NCI-H69 (cell line): ENCODE data around the gene TRABD2B.

ENCODE experiments used
- DNase-seq: peaks from one replicate; lab custom pipeline; 2025; lab: John Stamatoyannopoulos, UW

Gene TRABD2B

DNA sequence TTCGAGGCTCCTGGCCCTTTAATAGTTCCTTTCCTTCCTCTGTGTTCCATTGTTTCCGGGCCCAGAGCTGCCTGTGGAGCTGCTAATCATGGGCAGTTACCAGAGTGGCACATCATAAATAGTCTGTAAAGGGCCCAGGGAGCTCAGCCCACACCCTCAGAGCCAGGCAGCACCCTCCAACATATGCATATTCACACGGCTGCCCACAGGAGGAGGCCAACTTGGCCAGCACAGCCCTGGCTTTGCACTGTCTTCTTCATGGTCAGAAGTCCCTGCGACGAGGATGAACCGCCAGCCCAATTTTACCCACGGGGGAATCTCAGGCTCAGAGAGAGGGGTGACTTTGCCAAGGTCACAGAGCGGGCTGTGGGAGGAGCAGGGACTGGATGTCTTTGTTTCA is 172.5 kb downstream of the TRABD2B start:
- DNase-seq, result peak; percentile 82

DNA sequence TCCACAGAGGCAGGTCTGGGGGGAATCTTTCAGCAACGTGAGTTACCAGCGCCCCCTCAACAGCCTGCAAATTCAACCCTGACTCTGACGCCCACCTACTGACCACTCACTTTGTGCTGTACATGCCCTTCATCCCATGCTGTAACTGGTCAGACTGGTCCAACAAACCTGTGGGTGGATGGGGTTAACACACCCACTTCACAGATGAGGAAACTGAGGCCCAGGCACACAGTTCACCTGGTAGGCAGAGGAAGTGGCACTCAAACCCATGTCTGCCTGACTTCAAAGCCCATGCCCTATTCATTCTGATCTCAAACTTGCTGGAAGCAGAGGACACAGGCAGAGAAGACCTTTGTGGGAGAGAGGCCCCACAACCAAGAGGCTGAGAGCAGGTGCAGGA is 172.9 kb downstream of the TRABD2B start:
- no peak for DNase-seq

DNA sequence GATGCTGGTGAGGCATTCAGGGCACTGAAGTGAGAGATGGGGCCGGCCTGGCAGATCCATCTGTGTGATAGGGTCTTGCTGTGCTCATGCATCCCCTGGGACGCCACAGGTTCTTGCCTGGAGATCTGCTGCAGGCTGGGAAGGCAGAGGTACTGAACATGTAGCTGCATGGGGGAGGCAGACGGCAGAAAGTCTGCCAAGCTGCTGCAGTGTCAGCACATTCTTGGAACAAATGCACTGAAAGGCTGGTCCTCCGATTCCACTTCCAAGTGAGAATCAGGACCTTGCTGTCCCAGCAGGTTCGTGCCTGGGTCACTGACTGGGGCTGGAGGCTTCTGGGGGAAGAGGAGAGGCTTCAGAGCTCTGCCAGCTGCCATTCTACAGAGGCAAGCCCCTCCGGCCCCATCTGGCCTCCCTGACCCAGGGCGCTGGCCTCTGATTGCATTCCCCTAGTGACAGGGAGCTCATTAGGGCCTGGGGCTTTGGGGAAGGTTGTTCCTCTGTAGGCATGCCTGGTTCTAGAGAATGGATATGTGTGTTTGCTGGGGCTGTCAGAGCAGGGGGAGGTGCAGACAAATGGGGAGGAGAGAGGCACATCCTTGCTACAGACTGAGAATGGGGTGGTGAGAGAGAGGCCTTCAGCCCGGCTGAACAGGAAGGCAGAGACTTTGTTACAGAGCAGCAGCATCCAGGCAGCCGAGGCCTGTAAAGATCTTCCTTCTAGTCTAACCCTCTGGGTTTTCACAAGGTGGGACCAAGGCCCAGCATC is 174.0 kb downstream of the TRABD2B start:
- no peak for DNase-seq

DNA sequence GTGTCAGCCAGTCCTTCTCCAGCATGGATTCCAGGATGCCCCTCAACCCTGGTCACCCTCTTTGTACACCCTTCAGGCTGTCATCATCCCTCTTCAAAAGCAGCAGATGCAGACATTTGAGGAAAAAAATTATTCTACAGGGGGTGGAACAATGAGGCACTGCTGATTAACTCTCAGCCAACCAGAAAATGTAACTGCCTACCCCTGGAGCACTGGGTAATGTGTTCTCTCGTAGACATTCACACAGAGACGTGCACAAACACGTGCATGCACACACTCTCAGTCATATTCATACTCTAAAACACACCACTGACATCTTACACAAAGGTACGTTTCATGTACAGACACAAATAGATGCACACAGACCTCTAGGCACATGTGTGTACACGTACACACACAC is 175.4 kb downstream of the TRABD2B start:
- no peak for DNase-seq

DNA sequence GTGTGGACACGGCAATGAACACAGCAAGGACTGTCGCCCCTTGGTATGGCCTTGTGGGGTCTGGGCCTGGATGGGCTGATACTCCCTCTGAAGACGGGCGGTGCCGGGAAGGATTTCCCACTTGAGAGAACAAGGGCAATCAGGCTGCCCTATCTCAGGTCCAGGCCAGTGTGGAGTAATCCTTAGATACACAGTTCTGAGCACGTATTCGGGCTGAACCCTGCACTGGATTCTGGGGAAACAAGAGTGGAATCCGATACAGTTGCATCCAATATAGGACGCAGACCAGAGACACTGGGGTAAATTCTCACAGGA is 177.7 kb downstream of the TRABD2B start:
- no peak for DNase-seq

DNA sequence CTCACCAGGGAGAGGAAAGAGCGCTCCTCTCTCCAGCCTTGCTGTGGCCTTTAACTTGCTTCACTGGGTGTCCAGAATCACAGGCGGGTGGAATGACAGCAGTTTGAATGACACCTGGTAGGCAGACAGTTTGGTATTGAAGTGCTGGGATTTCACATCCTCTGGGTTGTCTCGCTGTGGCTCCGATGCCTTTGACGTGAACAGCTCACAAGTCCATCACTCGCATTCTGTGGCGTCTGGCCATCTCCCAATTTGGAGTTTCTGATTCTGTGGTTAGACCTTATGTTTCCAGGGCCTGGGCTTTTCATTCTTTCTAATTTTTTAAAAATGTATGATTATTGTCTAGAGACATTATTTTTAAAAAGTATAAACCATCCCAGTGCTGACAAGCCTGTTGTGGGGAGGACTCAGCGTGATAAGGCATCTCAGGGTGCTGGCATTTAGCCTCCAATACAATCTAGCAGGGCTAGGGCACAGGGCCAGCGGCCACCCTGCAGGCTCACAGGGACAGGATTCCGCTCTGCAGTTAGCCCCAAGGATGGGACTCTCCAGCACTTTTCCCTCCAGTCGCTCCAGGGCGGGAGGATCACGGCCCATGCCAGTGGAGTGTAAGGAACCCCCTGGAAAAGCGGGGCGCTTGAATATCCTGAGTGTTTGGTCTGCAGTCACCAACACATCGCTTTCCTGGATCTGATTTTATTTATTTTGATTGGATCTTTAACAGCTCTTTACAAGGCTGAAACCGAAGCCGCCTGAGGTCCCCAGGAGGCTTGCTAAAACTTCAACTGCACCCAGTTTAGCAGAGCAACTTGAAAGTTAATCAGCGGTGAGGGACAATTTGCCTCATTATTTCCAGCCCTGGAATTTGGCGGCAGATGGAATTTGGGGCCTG is 178.3 kb downstream of the TRABD2B start:
- no peak for DNase-seq

DNA sequence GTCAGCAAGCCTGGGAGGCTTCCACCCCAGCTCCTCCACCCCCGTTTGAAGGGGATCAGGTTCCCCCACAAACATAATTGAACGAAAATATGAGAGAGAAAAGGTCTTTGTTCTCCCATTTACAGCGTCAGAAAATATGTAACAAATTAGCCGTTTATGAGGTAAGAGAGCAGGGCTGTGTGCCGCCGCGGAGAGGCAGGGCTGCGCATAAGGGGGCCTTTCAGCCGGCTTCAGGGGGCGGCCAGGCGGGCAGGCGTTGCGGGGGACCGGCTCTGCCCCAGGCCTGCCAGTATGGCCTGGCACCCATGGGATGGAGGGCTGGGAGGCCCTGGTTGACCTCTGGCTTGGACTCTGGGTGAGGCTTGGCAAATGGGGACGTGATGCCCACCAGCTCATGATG is 179.3 kb downstream of the TRABD2B start:
- DNase-seq, result no peak

DNA sequence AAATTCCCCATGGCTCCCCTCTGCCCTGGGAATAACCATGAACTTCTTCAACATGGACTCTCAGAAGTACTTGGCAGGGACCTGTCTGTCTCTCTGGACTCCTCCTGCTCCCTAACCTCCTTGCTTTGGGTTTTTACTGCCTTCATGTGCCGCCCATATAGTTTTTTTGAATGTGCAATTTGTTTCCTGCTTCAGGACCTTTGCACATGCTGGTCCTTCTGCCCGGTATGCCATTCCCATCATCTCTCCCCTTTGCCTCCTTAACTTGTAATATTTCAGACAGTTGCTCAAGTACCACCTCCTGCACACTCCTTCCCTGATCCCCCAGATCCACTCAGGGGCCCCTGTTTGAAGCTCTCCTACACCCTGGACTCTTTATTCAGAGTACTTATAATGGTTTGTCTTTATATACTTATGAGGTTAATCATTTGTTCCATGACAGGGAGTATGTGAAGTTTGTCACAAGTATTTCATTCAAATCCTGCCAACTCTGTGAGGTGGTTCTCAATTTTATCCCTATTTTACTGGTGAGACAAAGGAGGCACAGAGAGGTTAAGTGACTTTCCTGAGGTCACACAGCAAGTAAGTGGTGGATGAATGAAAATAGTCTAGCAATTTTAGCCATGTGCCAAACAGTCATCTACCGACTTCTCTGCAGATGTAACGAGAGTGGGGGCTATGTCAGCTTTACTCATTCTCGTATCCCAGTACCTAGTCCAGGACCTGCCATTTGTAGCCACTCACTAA is 180.7 kb downstream of the TRABD2B start:
- no peak for DNase-seq

DNA sequence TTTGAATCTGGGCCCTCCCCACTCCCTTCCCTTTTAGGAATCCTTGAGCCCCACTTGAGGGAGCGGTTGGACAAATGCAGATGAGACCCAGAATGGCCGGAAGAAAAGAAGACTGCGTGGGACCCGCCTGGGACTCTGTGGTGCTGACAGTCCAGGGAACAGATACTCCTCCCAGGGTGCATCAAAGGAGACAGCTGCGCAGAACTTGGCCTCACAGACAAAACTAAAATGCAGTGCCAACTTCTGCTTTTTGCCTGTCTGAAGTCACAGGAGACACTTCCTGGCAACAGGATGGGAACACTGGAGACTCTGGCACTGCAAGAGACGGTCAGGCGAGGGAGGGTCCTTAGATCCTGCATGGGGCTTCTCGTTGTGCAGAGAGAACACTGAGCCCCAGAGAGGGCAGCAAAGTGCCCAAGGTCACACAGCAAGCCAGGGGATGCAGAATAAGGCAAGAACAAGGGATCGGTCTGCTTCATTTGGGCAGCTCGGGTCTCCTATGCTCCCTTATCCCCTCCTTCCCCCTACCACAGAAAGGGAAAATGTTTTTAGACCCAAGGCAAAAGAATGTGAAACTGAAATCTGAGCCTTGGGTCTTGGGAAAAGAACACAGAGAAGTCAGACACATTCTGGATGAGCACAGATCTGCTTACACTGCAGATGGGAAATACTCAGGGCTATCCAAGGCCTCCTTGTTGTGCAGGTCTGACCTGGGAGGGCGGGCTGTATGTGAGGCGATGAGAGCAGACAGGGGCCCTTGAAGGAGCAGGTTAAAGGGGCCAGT is 182.4 kb downstream of the TRABD2B start:
- DNase-seq, result no peak

DNA sequence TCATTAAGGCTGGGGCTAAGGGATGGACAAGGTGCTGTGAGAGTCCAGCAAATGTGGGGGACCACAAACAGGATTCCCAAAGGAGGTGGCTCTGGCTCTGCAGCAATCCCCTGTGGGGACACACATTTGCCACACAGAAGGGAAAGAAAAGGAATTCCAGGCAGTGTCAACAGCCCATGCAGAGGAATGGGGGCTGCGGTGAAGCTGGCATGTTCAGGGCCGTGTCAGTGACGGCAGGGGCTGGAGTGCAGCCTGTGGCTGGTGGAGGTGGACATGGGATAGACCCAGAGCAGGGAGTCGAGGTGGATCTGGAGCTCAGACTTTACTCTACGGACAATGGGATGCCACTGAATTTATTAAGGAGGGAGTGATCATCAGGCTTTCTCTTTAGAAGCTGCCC is 183.2 kb downstream of the TRABD2B start:
- no peak for DNase-seq

DNA sequence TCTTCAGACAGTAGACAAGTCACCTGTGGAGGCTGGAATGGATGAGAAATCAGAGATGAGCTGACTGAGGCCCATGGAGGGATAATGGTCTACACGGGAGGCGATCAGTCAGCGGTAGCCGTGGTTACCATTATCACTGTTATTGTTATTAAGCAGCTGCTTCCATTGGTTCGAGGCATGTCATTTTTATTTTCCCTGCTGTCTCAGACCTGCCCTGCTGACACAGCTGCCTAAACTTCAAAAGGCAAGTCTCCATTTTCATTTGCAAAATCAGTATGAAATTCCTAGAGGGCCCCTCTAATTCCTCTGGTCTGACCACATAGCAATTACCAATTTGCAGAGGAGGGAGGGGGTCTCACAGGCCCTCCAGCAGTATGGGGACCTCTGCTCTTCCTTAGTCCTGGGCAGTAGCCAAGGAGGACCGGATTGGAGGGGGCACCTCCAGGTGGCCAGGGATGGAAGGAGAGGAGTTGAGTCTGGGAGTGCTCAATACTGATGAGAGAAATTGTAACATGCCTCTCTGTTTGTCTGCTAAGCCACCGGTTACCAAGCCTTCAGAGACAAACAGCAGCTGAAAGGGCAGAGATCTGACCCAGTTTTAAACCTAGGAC is 184.2 kb downstream of the TRABD2B start:
- peak; percentile 54 for DNase-seq

DNA sequence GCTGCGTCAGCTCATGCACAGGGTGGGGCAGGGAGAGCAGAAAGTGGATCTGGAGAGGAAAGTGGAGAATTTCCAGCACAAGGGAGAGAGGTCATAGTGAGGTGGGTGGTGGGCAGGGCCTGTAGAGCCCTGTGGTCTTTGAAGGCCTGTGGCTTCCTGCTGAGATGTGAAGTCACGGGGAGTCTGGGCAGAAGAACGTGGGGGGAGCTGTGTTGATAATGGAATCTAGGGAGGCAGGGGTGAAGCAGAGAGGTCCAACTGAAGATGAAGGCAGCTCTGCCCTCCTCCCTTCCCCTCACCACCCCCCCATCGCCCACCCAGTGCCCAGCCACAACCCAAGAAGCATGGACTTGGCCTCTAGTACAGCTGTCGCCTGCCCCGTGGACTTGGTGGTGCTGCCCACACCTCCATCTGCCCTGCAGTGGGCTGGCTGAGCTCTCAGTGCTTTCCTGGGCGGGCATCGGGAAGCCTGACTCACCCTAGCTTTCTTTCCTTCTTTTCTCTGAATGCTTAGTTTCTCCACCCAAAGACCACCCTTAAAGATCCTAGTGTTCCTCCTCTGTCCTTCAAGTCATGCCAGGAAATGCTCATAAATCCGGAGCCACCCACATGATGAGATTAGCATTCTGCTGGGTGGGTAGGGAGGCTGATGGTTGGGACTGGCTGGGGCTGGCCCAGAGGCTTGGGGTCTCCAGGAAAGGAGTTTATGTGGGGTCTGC is 186.1 kb downstream of the TRABD2B start:
- DNase-seq, result no peak

DNA sequence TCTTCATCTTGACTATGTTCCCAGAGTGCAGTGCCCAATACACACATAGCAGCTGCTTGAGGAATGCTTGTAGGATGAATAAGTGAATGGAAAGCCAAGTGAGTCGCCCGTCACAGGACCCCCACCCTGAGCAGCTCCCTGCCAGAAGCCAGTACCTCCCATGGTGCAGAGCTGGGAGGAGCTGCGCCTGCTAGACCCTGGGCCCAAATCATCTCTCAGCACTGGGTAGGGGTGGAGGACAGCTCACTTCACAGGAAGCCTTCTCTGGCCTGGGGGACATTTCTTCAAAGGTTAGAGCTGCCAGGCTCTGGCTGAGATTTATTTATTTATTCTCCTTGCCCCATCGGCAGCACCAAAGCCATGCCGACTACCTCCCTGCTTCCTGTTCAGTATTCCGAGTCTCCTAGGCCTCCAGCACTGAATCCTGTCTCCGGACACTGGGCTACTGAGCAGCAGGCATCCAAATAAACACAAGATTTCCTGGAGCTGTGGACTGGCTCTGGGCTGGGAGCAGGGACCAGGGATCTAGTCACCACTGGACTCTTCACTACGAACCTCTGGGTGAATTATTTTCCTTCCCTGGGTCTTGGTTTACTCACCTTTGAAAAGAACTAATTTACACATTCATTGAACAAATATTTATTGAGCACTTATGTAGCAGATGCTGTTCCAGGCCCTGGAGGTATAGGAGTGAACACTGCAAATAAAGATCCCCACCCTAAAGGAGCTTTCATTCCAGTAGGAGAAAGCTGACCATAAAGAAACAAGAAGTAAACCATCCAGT is 187.7 kb downstream of the TRABD2B start:
- DNase-seq, result peak; percentile 92

DNA sequence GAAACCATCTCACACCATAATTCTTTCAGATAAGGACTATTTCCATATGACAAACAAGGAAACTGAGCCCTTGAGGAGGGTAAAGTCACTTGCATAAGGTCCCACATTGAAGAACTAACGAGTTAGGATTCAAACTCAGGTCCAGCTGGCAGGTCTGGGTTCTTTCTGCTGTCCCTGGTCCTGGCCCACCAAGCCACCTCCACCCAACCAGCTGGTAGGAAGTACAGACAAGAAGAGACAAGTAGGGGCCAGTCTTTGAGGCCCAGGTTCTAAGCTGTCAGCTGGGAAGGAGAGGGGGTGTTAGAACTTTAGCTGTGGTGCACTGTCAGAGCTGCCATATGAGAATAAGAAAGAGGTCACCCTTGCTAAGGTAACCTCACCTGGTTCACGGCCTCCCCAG is 188.6 kb downstream of the TRABD2B start:
- no peak for DNase-seq

DNA sequence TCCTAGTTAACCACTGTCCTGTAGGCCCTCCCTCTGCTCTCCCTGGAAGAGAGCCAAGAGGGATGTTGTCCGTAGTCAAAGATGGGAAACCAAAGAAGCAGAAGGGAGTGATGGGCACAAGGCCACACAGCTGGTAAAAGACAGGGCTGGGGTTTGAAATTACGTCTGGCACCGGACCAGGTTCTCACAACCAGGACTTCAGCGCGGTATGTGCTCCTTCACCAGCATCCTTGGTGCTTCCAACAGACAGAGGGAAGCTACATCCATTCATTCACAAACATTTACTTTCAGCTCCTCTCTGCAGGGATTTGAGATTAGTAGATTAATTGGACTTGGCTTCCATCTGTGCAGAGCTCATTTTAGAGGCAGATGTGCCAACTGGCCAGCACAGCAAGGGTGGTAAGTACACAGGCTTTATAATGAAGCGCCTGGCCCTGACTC is 191.2 kb downstream of the TRABD2B start:
- DNase-seq, result peak; percentile 97

DNA sequence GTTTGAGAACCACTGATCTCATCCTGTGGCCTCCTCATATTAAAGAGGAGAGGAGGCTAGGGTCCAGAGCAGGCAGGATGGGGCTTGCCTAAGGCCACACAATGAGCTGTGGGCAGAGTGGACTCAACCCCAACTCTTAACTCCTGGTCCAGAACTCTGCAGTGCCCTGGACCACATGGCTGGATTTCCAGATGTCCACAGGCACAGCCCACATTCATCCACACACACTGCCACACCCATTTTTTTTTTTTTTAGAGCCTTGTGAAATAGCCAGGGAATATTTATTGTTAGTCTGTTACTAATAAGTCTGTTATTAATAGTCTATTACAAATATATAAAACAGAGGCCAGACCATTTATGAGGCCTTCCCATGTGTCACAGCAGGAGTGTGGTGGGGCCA is 192.2 kb downstream of the TRABD2B start:
- DNase-seq, result peak; percentile 8

DNA sequence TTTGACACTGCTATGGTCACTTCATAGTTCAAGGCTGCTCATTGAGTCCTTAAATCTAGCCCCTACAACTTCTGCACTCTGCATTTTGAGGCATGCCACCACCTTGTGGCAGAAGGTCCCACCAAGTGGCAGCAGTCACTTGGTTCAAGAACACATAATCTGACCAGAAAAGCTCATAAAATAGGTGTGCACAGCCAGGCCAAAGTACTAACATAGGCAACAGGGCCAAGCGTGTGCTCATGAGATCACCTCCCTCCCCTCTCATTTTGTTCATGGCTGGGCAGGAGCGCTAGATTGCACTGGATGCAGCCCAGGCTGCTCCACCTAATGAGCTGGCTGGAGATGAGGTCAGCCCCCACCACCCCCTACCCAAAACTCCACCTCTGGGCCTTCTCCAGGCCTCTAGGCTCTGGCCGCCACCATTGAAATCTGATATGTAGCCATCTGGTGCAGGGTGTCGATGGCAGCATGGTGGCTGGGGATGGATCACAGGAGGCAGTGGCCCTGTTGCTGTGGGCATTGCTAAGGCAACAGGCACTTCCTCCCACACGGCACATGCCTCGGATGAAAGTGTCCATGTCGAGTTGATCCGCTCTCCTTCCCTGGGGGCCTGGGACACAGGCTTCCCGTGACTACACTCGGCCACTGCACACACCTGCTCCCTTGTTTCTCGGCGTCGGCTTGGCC is 193.2 kb downstream of the TRABD2B start:
- DNase-seq, result peak; percentile 89

DNA sequence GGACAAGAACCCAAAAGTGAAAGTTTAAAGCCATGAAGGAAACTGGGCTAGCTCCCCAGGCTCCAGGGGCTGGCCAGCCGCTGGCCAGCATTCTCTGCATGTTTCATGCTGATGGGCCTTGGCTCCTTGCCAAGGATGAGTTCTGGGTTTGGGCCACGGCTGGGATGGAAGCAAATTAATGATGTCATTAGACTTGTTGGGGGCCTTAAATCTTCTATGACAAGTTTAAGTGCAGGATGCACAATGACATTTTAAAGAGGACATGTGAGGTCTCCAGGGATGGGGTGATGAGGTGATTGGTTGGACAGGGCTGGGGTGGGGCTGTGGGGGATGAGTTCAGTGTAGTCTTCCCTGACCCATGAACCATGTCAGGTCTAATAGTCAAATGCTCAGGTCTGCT is 199.6 kb downstream of the TRABD2B start:
- DNase-seq, result peak; percentile 27

DNA sequence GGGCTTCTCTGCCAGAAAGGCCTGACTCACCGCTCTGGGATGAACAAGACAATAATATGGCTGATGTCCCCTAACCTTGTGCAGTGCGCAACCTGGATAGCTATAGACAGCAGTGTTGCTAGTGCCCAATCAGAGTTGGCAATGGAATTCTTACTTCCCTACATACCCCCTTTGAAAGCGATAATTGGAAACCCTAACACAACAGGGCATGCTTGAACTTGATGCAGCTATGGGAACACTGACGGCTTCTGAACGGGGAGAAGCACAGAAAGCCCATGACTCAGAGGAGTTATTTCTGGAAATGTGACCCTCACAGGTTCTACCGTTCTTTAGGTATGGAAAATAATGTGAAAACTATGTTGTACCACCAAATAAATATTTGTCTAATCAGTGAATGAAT is 200.6 kb downstream of the TRABD2B start:
- DNase-seq, result no peak
